Activated CD8-positive, alpha-beta memory T cell treated with anti-CD3 and anti-CD28 coated beads for 1 hour (primary cell): ENCODE data around the gene GSTO1.
"Not testable (repeated sequence)": the region's sequence is repeated elsewhere in the genome, so short reads cannot be mapped to it uniquely, and the experiment has no call there.

Source experiments
- DNase-seq, 2 donors: peaks; one replicate each; pipeline ENCODE4 v3.0.0-alpha.2; 2020; ENCODE audit warnings: low read depth in 1 of 2; ENCODE audit errors: extremely low read depth in 1 of 2

GSTO1 gene

GRCh38 chr10:104254493-104255310 is at the start of gene GSTO1:
Gene GSTO1, plus strand, starts transcription at chr10:104254892. Its CDS starts 37 bp downstream, at chr10:104254929.
- DNase-seq = peak in 1 of 2 donors; percentile 30

DNA sequence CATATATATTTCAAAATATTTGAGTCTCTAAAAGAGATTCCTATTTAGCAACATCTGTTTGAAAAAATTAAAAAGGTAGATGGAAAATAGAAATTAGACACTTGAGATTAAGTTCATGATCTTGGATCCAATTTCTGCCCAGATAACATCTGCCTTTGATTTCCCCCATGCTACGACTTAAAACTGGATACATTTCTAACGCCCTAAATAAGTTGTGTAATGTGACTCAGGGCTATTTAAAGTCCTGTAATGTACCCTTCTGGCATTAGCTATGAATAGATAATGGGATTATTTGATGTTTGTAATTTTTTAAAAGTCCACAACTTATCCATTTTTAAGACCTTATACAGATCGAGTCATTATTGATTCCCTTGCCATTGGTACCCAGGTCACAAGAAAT is 46.0 kb upstream of the GSTO1 start:
- no peak for DNase-seq

- no peak for DNase-seq
Measured at GRCh38 chr10:104209575-104210198, 45.0 kb upstream of the GSTO1 start.

DNA sequence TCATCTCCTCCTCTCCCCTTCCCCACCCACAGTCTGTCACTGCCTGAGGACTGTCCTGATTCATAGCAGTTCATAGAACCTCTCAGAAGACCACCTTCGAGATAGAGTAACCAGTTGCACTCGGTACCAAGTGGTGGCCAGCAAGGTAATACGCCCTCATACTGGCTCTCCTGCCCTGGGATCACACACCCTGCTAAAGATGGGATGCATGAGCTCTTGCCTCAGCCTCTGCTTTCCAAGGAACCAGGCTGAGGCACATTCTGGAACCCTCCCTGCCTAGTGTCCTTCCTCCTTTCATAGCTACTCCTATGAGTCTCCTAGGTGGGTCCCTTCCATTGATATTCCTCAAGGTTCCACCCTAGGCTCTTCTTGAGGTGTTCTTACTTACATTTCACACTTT is 38.1 kb upstream of the GSTO1 start:
- DNase-seq = no peak

- DNase-seq = no peak
Measured at GRCh38 chr10:104218751-104219150, 35.9 kb upstream of the GSTO1 start.

- DNase-seq = no peak
Measured at GRCh38 chr10:104220522-104220921, 34.2 kb upstream of the GSTO1 start.

- DNase-seq = no peak
Measured at GRCh38 chr10:104223304-104223703, 31.4 kb upstream of the GSTO1 start.

GRCh38 chr10:104230490-104230889 is 24.2 kb upstream of the GSTO1 start:
- DNase-seq = no peak

GRCh38 chr10:104231784-104232612 is 22.7 kb upstream of the GSTO1 start, which contains the start of gene CFAP43:
Gene CFAP43, minus strand, starts transcription at chr10:104232364. Its CDS starts 118 bp downstream, at chr10:104232246.
- peak; percentile 99 for DNase-seq

DNA sequence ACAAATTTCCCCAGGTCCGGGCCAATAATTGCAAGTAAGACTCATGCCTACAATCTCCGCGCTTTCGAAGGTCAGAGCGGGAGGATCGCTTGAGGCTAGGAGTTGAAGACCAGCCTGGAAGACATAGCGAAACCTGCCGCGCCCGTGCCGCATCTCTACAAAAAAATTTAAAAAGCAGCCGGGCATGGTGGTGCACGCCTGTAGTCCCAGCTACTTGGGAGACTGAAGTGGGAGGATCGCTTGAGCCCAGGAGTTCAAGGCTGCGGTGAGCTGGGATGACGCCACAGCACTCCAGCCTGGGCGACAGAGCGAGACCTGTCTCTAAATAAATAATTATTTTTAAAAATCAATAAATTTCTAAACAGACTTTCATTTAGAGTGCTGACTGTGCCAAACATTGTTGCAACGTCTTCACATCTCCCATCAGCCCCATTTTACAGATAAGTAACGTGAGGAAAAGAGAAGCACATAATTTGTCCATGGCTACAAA is 22.0 kb upstream of the GSTO1 start:
- no peak for DNase-seq

- no peak for DNase-seq
Measured at GRCh38 chr10:104233817-104234216, 20.9 kb upstream of the GSTO1 start.

- no peak for DNase-seq
Measured at GRCh38 chr10:104234934-104235333, 19.8 kb upstream of the GSTO1 start.

GRCh38 chr10:104235801-104236200 is 18.9 kb upstream of the GSTO1 start:
- DNase-seq = no peak

GRCh38 chr10:104240078-104240477 is 14.6 kb upstream of the GSTO1 start:
- no peak for DNase-seq

DNA sequence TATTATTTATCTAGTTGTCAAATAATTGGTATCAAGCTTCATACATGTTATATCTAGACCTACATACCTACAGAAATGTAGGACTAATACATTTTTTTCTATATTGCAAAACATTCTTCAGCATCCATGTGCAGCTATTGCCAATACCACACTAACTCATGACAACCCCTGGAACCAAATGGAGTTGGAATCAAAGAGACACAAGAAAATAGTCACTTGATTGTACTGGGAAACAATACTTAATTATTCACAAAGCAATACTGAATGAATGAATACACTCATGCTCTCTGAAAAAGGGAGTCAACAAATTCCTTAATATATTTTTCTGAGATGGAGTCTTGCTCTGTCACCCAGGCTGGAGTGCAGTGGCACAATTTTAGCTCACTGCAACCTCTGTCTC is 12.1 kb upstream of the GSTO1 start:
- no peak for DNase-seq

- not testable (repeated sequence) for DNase-seq
Measured at GRCh38 chr10:104243009-104243408, 11.7 kb upstream of the GSTO1 start.

DNA sequence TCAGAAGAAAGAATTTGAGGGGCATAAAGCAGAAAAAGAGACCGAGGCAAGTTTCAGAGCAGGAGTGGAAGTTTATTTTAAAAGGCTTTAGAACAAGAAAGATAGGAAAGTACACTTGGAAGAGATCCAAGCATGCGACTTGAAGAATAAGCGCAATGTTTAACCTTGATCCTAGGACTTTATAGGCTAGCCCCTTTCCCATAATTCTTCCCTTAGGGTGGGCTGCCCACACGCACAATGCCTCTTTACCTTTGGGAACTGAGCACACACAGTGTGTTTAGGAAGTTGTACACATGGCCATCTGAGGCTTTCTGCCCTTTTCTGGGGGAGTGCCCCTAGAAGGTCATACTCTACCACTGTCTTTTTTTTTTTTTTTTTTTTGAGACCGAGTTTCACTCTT is 11.2 kb upstream of the GSTO1 start:
- no peak for DNase-seq

GRCh38 chr10:104245066-104245632 is 9.5 kb upstream of the GSTO1 start:
- no peak for DNase-seq

DNA sequence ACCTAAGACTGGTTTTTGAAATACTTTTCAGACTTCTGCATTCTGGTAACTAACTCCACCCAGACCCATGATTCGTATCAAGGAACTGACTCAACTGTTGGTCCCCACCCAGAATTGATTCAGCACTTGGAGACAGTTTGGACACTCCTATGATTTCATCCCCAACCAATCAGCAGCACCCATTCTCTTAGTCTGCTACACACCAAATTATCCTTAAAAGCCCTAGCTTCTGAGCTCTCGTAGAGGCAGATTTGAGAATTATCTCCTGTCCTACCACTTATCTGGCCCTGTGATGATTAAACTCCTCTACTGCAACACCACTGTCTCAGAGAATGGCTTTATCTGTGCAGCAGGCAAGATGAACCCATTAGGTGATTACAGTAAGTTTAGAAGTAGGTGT is 7.7 kb upstream of the GSTO1 start:
- DNase-seq = no peak

GRCh38 chr10:104247513-104248146 is 7.1 kb upstream of the GSTO1 start:
- DNase-seq = no peak
